ENCODE results near the gene FOXN3.

FOXN3 gene

DNA sequence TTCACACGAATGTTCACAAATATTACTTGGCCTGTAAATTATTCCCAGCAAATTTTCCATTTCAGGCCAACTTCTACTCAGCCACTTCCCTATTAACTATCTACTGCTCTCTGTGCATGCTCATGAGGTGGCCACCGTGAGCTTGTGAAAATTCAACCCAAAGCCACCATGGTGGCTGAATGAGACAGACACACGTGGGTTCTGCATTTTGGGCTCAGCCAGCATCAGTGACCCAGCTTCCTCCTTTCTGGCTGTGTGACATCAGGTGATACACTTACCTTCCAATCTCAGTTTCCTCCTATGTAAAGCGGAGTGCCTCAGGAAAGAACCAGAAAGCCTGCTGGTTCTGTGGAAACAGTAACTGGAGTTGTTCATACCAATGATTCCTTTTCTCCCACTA, 175.8 kb downstream of the FOXN3 start:
- DNase-seq (ENCODE audit: insufficient read length, low spot score) (no peak), FAIRE-seq (no peak)

DNA sequence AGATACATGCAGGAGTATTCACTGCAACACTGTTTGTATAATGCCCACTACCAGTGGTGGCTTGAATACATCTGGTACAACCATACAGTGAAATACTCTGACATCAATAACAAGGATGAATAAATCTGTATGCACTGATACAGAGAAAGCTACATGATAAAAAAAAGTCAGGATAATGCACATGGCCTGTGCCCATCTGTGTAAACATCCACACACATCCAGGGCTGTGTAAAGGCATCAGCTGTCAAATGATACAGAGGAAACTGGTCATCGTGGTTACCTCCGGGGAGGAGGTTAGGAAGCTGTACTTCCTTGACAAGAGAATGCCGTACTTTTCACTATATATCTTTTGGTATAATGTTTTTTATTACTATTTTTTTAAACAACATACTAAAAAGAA, 176.6 kb downstream of the FOXN3 start:
- no peak for FAIRE-seq
- no peak for DNase-seq (ENCODE audit: insufficient read length, low spot score)

DNA sequence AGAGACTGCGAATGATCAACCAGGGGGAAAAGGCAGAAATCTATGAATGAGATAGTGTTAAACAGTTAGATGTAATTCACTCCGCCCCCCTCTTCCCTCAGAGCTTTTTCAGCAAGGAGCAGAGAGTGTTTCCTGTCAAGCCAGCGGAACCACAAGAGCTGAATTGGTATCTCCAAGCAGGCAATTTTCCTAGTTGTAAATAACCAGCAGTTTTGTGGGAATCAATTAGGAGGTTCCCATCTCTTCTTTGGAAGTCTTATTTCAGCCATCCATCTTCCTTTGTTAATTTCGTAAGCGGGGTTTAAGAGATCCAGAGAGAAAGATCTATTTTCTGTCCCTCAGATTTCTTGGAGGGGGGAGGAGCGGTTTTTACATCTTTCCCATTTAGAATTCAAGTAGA, 178.0 kb downstream of the FOXN3 start:
- DNase-seq (ENCODE audit: insufficient read length, low spot score) = no peak
- FAIRE-seq = no peak

DNA sequence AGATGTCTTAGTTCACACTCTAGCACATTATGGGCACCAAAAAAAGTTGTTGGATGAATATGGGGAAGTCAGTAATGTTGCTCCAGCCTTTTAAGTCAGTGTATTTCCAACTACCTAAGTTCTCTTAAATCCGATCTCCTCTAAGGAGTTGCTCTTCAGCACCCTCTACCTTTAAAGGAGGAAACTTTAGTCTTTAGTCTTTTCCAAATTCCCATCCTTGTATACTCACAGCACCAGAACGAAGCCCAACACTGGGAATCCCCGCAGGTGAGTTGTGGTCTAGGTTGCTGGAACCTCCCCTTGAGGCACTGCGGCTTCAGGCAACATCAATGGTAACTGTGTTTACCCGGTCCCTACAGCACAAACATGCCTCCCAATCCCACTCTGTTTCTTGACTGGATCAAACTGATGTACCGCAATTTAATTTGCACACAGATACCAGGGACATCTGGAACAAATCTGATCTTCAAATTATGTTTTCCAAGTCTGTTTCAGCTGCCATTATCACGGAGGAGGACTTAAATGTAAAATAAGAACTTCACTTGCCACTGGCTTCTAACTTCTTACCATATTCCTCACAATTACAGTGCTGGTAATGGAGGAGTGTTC, 179.0 kb downstream of the FOXN3 start:
- no peak for FAIRE-seq
- DNase-seq (ENCODE audit: insufficient read length, low spot score) = no peak

DNA sequence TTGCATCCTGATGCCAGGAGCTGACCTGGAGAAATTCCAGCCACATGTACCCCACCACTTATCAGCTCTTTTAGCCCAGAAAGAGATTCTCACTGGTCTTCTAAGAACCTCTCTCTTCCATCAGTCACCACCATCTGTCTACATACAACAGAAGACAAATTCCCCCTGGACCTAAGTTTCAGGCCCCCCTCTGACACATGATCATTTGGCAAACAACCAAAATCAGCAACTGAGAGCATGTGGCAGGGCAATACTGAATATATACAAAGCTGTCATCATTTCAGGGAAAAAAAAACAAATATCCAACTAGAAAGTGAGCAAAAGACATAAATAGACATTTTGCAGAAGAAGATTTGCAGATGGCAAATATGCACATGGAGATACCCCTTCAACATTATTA, 180.2 kb downstream of the FOXN3 start:
- no peak for DNase-seq (ENCODE audit: insufficient read length, low spot score)
- FAIRE-seq = no peak

DNA sequence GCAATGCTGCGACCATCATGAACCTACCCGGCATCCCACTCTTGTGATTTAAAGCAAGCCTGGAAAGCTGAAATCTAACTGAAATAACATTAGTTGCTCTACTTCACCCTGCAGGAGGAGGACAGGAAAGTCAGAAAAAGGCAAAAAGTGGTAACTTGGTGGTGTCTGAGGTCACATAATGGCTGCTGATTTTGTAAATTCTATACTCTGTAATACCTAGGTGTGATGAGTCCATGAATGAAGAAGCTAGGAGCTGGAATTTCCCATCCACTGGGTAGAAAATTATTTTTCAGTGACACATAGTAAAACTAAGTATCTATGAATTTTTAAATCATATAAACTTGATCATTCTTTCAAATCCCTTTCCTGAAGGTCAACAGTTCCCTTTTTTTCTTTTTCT, 183.8 kb downstream of the FOXN3 start:
- DNase-seq (ENCODE audit: insufficient read length, low spot score) = no peak
- FAIRE-seq = no peak

DNA sequence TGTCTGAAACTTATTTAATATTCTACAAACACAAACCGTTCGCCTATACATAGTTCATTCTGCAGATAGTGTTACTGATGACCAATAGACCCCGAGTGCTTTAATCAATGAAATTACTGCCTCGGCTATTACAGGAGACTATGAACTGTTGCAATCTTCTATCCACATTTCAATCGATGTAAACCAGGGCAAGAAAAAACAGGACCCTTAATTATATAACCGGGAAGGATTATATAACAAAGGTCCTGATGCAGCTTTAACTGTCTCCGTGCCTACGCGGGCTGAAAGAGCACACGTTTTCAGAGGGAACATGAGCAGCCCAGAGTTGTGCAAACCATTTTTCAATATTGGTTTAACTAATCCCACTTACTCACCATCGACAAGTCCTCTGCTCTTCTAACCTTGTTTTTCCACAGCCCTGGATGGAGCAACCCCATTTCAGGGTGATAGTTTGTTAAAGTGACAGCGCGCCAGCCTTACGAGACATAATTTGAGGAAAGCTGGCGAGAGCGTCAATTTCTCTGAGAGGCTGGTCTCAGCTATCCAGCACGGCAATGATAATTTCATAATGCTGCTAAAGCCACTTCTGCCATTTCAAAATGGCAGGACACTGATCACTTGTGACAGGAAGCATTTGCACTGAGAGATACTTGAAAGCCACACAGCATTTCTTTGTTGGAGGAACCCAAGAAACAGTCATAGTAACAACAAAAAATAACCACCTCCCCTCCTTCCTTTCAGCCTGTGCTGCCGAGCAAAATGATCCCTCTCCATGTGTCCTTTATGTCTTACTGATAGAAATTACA, 184.6 kb downstream of the FOXN3 start:
- no peak for FAIRE-seq
- DNase-seq (ENCODE audit: insufficient read length, low spot score) = no peak

DNA sequence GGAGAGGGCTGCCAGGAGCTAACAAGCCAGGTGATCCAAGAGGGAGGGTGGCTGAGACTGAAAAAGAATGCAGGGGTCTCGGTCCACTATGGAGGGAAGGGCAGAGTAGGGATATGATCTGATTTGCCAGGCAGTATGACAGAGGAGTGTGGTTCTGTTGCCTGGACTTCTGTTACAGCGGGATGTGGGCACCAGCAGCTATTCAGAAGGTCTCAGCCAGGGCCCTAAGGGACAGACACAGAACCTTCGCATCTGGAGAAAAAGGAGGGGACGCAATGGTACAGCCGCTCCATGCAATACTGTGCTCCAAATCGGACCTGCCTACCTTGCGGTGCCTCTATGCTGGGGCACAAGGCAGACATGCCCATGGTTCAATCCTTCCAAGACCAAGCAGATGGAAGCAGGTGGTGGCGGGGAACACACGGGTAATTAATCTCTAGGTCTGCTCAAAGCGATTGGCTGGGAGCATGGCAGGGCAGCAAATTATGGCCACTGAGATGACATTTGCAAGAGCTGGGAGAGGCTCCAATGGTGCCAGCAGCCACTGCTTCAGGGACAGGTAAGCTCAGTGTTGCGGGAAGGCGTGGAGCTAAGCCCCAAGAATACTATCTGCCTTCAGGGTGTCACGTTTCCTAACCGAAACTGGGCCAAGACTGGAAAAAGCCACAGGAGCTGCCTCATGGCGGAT, 185.5 kb downstream of the FOXN3 start:
- DNase-seq (ENCODE audit: insufficient read length, low spot score) (no peak), FAIRE-seq (no peak)

DNA sequence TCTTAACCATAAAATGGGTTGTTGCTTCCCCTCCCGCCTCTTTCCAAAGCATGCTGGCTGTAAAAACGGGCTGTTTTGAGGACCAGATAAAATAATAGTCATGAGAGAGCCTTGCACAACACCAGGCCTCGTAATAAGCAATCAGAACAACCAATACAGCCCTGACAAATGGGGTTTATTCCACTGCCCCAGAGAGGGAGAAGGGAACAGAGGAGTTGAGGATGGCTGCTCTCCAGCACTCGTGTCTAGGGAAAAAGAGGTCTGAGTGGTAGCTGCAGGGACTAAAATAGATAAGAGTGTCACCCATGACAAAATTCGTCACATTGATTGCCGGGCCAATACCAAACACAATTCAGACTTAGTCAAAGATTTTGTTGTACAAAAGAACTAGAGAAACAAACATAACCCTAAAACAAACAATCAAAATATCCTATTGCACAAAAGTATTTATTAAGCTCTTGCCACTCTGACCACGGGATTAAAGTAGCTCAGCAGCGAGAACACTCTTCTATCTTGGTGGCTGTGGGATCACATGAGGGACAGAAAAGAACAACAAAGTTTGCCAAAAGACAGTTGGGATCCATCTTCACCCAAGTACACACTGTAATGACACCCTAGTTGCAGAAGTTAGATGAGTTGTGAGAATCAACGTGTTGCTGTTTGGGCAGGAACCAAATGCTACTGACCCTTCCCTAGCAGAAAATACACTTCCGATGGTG, 188.0 kb downstream of the FOXN3 start:
- DNase-seq (ENCODE audit: insufficient read length, low spot score) (no peak), FAIRE-seq (no peak)

DNA sequence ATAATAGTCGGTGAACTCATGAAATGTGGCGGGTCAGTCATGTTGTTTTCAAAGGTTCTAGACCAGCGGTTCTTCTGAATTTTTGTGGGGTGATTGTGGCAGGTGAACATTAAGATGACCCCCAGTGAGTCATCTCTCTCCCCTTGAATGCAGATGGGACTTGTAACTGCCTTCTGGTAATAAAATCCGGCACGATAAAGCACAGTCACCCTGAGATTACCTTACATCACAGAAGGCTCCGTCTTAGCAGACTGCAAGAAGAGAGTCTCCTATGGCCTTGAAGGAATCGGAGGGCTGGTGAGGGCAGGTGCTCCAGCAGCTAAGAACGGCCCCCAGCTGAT, 189.6 kb downstream of the FOXN3 start:
- DNase-seq (ENCODE audit: insufficient read length, low spot score) (no peak), FAIRE-seq (no peak)

DNA sequence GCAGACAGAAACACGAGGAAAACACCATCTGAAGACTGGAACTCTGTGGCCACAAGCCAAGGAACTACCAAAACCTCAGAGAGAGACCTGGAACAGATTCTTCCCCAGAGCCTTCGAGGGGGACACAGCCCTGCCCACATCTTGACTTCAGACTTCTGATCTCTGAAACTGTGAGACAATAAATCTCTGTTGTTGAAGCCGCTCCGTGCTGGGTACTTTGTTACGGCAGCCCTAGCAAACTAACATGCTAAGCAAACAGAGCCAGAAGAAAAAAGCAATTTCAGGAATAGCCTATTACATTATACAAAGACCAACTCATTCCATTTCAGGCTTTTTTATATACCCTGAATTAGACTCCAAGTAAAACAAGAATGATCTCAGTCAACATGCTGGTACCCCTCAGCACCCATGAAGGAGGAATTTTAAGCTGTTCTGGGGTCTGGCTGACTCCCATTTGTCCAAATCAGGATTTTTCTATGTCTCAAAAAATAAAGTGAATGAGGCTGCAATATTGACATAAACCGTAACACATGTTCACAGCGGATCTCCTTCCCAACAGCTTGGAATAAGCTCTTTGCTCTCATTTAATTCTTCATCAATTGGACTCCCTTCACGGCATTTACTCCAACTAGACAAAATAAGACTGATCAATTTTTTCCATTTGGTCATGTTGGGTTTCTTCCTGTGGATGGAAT, 190.1 kb downstream of the FOXN3 start:
- DNase-seq (ENCODE audit: insufficient read length, low spot score) (no peak), FAIRE-seq (no peak)

DNA sequence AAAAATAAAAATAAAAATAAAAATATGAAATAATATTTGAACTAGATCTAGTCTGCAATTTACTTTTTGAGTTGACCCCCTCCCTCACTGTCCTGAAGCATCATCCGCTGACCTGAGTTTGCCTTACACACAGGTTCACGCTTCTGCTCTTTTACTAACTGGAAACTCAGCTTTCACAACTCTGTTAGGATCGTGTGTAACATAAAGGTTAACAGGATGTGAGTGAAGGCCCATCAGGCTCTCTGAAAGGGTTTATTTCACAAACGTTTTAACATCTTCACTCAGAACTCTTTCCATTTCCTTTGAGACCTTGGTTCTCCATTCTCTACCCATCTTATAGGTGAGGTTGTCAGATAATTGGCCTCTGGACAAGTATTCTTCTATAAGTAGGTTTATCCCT, 191.4 kb downstream of the FOXN3 start:
- no peak for DNase-seq (ENCODE audit: insufficient read length, low spot score)
- FAIRE-seq = no peak

DNA sequence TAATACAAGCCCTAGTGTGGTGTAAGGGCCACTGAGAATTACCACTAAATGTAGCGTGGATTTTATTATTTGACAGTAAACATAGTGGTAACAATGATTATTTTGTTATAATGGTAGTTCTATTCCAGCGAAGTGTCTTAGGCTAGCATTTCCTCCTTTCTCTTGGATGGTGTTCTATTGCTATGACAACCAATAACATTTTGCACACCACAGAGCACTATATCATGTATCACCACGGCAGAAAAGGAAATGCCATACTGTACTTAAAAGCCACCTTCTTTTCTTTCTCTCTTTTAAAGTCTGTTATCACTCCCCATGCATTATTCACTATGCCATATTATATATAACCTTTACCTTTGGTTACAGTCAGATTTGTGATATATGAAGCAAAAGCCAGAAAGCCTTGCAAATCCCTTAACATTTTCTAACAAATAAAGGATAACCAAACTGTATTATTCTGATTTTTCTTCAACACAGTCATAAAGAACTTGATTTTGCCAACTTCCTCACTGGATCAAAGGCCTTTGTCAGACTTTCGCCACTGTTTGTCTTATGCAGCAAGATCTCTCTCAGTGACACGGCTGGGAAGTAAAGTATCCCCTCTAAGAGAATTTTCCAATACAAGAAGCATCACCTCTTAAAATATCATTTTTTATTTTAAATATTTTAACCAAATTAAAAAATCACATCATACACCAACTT, 195.8 kb downstream of the FOXN3 start:
- no peak for FAIRE-seq
- peak; percentile 22 for DNase-seq (ENCODE audit: insufficient read length, low spot score)

DNA sequence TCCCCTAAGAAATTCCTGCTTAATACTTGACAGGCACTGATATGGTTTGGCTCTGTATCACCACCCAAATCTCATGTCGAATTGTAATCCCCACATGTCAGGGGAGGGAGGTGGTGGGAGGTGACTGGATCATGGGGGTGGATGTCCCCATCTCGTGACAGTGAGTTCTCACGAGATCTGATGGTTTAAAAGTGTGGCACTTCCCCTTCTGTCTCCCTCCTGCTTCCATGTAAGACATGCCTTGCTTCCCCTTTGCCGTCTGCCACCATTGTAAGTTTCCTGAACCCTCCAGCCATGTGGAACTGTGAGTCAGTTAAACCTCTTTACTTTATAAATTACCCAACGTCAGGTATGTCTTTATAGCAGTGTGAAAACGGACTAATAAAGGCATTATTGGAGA, 198.0 kb downstream of the FOXN3 start:
- FAIRE-seq = no peak
- no peak for DNase-seq (ENCODE audit: insufficient read length, low spot score)

DNA sequence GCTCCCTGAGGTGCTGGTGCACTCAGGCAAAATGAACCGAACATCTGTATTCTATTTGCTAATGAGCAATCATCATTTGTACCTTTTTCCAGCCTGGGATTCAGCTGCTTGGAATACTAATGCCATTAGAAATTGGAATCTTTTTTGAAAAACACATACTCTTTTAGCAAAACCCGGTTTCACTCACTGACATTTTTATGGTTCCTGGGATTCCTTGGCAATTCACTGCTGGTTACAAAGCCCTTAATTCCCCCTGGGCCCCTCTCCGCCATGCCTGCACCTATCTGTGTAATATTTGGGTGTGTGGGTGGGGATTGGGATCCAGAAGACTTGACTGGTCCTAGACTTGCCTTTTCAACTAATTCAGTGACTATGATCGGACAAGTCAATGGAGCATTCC, 199.1 kb downstream of the FOXN3 start:
- no peak for DNase-seq (ENCODE audit: insufficient read length, low spot score)
- FAIRE-seq = no peak

DNA sequence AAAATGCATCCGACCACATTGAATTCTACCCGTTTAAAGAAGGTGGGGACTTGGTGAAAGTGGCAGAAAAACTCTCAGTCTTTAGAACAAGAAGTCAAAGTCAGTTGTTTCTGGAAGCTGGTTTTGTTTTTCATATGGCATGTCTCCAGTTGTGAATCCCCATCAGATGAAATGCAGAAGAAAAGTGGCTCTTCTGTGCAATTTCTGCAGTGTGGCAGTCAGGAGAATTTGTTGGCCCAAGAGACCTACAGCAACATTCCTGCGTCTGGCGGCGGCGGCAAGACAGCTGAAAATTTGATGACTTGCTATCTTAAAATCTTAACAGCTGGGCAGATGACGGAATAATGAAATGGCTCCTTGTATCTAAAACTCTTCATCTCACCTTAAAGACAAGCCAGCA, 201.5 kb downstream of the FOXN3 start:
- FAIRE-seq = no peak
- DNase-seq (ENCODE audit: insufficient read length, low spot score) = no peak

DNA sequence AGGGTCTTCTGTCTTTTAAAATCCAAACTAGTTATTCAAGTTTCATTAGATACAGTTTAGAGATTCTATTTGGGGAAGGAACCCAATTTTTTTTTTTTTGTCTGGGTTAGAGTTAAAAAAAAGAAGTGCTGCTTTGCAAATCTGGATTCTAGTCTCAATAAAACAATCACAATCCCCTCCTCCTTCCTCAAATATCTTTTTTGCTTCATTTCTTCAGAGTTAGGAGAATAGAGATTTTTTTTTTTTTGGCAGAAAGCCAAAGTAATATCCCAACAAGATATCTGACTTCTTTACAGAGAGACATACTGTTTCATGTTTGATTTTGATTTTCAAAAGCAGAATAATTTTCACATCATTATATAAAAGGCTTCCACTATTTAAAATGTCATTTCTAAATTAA, 201.9 kb downstream of the FOXN3 start:
- no peak for FAIRE-seq
- no peak for DNase-seq (ENCODE audit: insufficient read length, low spot score)

DNA sequence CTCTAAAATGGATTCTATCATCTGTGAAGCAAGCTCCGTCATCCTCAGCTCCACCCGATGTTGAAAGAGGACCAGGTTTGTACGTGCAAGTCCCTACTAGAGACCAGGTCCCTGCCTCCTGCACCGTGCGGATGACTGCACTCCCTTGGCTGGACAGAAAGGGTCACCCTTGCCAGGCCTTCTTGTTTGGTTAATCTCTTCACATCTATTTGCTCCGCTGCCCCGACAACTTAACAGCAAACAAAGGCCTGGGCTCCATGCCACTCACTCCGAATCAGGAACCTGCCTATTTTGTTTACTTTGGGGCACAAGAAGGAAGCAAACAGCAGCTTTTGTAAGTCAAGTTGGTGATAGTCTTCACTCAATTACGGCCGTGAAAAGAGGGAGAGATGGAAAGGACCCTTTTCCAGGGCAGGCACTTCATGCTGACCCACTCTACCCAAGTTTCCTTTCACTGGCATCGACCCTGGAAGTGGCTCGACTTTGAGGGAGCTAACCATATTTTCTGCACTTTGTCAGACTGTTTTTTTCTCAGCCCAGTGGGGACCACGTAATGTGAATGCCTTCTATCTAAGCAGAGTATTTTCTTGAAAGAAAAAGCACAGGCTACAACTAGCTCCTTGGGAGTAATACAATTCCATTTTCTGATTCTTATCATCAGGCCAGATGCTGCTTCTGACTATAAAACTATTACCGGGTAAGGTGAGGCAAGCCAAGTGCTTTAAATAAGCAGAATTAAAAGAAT, 202.6 kb downstream of the FOXN3 start:
- FAIRE-seq (no peak), DNase-seq (ENCODE audit: insufficient read length, low spot score) (no peak)

DNA sequence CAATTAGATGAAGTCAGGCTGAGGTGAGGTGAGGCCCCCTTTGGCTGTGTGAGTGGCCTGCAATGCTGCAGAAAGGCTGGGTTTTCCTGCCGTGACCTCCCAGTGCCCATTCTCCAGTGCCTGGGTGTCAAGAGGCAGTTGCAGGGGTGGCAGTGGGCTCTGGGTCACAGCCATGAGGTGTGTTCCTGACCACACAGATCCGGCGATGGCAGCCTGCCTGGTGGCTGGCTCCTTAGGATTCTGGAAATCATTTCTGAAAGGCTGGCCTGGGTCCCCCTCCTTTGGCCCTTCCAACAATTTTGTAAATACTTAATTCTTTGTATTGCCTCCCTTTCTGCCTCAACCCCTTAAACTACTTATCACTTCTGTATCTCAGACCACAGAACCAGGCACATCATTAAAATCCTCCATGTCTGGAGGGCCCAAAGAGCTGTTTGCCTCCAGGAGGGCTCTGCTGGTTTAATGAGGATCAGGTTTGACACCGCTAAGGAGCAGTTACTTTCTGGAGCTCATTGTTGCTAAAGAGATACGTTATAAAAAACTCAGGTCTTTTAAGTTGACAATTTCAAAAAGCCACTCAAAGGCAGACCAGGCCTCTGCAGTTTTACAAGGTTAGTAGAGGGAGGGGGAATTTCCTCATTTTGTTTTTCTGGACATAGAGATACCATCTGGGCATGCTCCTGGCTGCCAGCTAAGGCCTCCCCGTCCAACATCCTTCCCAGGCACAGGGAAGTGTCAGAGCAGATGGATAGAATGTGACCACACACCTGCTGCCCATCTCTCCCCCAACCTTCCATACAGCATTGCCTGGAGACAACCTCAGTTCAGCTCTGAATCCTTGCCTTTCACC, 204.4 kb downstream of the FOXN3 start:
- DNase-seq (ENCODE audit: insufficient read length, low spot score) = no peak
- no peak for FAIRE-seq
